Neuronal stem cell (in vitro differentiated cells): Measurements from ENCODE around the gene ZNF536.

Experiments used
- DNase-seq: peaks from one replicate; pipeline ENCODE4 v3.0.0-alpha.2; 2013; ENCODE audit warnings: low spot score
- H2AFZ ChIP-seq: one replicate; pipeline ENCODE4 v1.6.1; 2013; ENCODE audit warnings: mild to moderate bottlenecking, low read length, inconsistent platforms
- H2AK5ac ChIP-seq: 2 replicates; pipeline ENCODE4 v1.6.1; 2013; ENCODE audit warnings: low read depth, mild to moderate bottlenecking, inconsistent platforms, low read length, moderate library complexity, mixed read lengths
- H2BK120ac ChIP-seq: 2 replicates; pipeline ENCODE4 v1.6.1; 2013; ENCODE audit warnings: low read depth, mild to moderate bottlenecking, inconsistent platforms, low read length, moderate library complexity, mixed read lengths
- H2BK12ac ChIP-seq: one replicate; pipeline ENCODE4 v1.6.1; 2013; ENCODE audit warnings: low read length, inconsistent platforms
- H2BK15ac ChIP-seq: 2 replicates; pipeline ENCODE4 v1.6.1; 2013; ENCODE audit warnings: mild to moderate bottlenecking, low read length, inconsistent platforms, mixed read lengths
- H2BK5ac ChIP-seq: one replicate; pipeline ENCODE4 v1.6.1; 2013; ENCODE audit warnings: inconsistent platforms, mild to moderate bottlenecking, low read length, moderate library complexity
- H3K14ac ChIP-seq: one replicate; pipeline ENCODE4 v1.6.1; 2013; ENCODE audit warnings: low read length, inconsistent platforms
- H3K18ac ChIP-seq: 2 replicates; pipeline ENCODE4 v1.6.1; 2013; ENCODE audit warnings: low read length, inconsistent platforms
- H3K23ac ChIP-seq: 2 replicates; pipeline ENCODE4 v1.6.1; 2013; ENCODE audit warnings: low read depth, mild to moderate bottlenecking, mixed read lengths, low read length, inconsistent platforms; ENCODE audit not compliant: poor library complexity
- H3K27ac ChIP-seq: replicated peaks from 3 replicates; pipeline ENCODE4 v1.5.1; 2013; ENCODE audit warnings: low read length, inconsistent platforms
- H3K27me3 ChIP-seq, 3 experiments: 2 replicates each; pipeline ENCODE4 v1.6.1; 2013; ENCODE audit warnings: low read length in 3 of 3, mild to moderate bottlenecking in 2 of 3, inconsistent platforms in 1 of 3, low read depth in 1 of 3, mixed read lengths in 1 of 3, moderate library complexity in 1 of 3; ENCODE audit not compliant: control insufficient read depth in 3 of 3, insufficient read depth in 3 of 3
- H3K36me3 ChIP-seq, 2 donors: replicated peaks in 1 of 2; 2 replicates each; pipeline ENCODE4 v1.6.1; 2013; ENCODE audit warnings: low read length in 2 of 2; ENCODE audit not compliant: control insufficient read depth in 2 of 2, insufficient read depth in 2 of 2
- H3K4ac ChIP-seq: 2 replicates; pipeline ENCODE4 v1.6.1; 2013; ENCODE audit warnings: inconsistent platforms, mild to moderate bottlenecking, low read length, moderate library complexity
- H3K4me1 ChIP-seq, 2 donors: 1 replicate in 1 of 2; 2 replicates in 1 of 2; pipeline ENCODE4 v1.6.1; 2013; ENCODE audit warnings: low read length in 2 of 2, low read depth in 1 of 2; ENCODE audit not compliant: control insufficient read depth in 2 of 2, insufficient read depth in 1 of 2
- H3K4me2 ChIP-seq: one replicate; pipeline ENCODE4 v1.6.1; 2013; ENCODE audit warnings: mild to moderate bottlenecking, low read length, inconsistent platforms; ENCODE audit not compliant: insufficient read depth, poor library complexity, severe bottlenecking
- H3K4me3 ChIP-seq, 2 donors: 2 replicates each; pipeline ENCODE4 v1.5.1; 2013; ENCODE audit warnings: low read length in 2 of 2, mild to moderate bottlenecking in 2 of 2, inconsistent platforms in 1 of 2, moderate library complexity in 1 of 2
- H3K79me1 ChIP-seq: one replicate; pipeline ENCODE4 v1.6.1; 2013; ENCODE audit warnings: low read depth, mild to moderate bottlenecking, inconsistent platforms, low read length, moderate library complexity
- H3K9ac ChIP-seq: one replicate; pipeline ENCODE4 v1.6.1; 2013; ENCODE audit warnings: mild to moderate bottlenecking, low read depth, low read length, inconsistent platforms; ENCODE audit not compliant: poor library complexity
- H3K9me3 ChIP-seq, 2 donors: replicated peaks in 1 of 2; 2 replicates each; pipeline versions ENCODE3 to v1.6.1; 2013; ENCODE audit warnings: low read length in 2 of 2, mild to moderate bottlenecking in 2 of 2, inconsistent platforms in 1 of 2, low read depth in 1 of 2, mixed read lengths in 1 of 2, moderate library complexity in 1 of 2; ENCODE audit not compliant: control insufficient read depth in 2 of 2, insufficient read depth in 1 of 2
- H4K8ac ChIP-seq: one replicate; pipeline ENCODE4 v1.6.1; 2013; ENCODE audit warnings: low read depth, mild to moderate bottlenecking, inconsistent platforms, low read length, moderate library complexity
- H4K91ac ChIP-seq: one replicate; pipeline ENCODE4 v1.6.1; 2013; ENCODE audit warnings: low read length, low read depth, mild to moderate bottlenecking, inconsistent platforms; ENCODE audit not compliant: poor library complexity
- WGBS, 2 donors: extraction: QIAGEN DNeasy Blood & Tissue Kit; methylation state at CpG; one replicate each; pipeline ENCODE4 v1.1.7; 2013; ENCODE audit warnings: missing lambda C conversion rate in 2 of 2, mixed read lengths in 1 of 2; ENCODE audit not compliant: insufficient read length in 2 of 2, insufficient replicate concordance in 1 of 2; ENCODE audit errors: extremely low coverage in 2 of 2; 5-methylcytosine and 5-hydroxymethylcytosine counted together

Gene ZNF536

GRCh38 chr19:30373593-30373992, 1.4 kb downstream of the ZNF536 start:
- H4K8ac ChIP-seq, result no peak overlapping the region
- no peak overlapping the region for H4K91ac ChIP-seq
- no peak overlapping the region for H3K23ac ChIP-seq
- H3K4me2 ChIP-seq, result peak overlapping the region; percentile 71
- H3K9me3 ChIP-seq, result no peaks in the 10 kb centered on the region
- H3K4ac ChIP-seq, result no peak overlapping the region
- H3K36me3 ChIP-seq, result no peaks in the 10 kb centered on the region
- H2BK5ac ChIP-seq, result no peak overlapping the region
- peaks cover 6 to 48% (median 22%) of the 10 kb centered on the region in 3 experiments for H3K27me3 ChIP-seq
- H2BK15ac ChIP-seq, result no peak overlapping the region
- H3K9ac ChIP-seq, result no peak overlapping the region
- H2AFZ ChIP-seq, result no peak overlapping the region
- H3K4me1 ChIP-seq, result peaks cover 4 to 12% of the 10 kb centered on the region in 2 donors
- H3K18ac ChIP-seq, result no peak overlapping the region
- H2BK120ac ChIP-seq, result no peak overlapping the region
- H3K14ac ChIP-seq, result no peak overlapping the region
- DNase-seq, result no peak
- WGBS, 2 donors, result no CpG with 5 or more reads among the region's 17 CpGs
- H2BK12ac ChIP-seq, result no peak overlapping the region
- no peak overlapping the region for H3K27ac ChIP-seq
- H3K79me1 ChIP-seq, result no peaks in the 10 kb centered on the region
- H3K4me3 ChIP-seq, result no peak overlapping the region
- H2AK5ac ChIP-seq, result no peak overlapping the region

- peaks cover 4 to 12% of the 10 kb centered on the region in 2 donors for H3K4me1 ChIP-seq
- H3K4me3 ChIP-seq, result peak overlapping the region; percentile 24 to 76
- no peak overlapping the region for H4K91ac ChIP-seq
Measured at GRCh38 chr19:30374539-30374864, 2.3 kb downstream of the ZNF536 start.

GRCh38 chr19:30374865-30375552, 2.8 kb downstream of the ZNF536 start:
- Histone ChIP-seq H2BK5ac (no peak overlapping the region), H3K18ac (peak overlapping the region; percentile 78), H2BK12ac (peak overlapping the region; percentile 84), H3K4me1 (peaks cover 2 to 12% of the 10 kb centered on the region in 2 donors), H2BK15ac (peak overlapping the region; percentile 72), H3K36me3 (no peaks in the 10 kb centered on the region), H4K8ac (peak overlapping the region; percentile 72), H3K14ac (peak overlapping the region; percentile 58), H2AK5ac (peak overlapping the region; percentile 76), H3K4me2 (peak overlapping the region; percentile 75), H2AFZ (peak overlapping the region; percentile 81), H3K9ac (peak overlapping the region; percentile 54), H3K23ac (peak overlapping the region; percentile 40), H3K4ac (no peak overlapping the region), H3K4me3 (peak overlapping the region in 1 of 2 donors; percentile 76), H3K9me3 (no peaks in the 10 kb centered on the region), H2BK120ac (peak overlapping the region; percentile 11), H3K27me3 (peaks cover 6 to 48% (median 22%) of the 10 kb centered on the region in 3 experiments), H4K91ac (peak overlapping the region; percentile 87), H3K27ac (no peak overlapping the region), H3K79me1 (no peaks in the 10 kb centered on the region)
- no CpG with 5 or more reads among the region's 85 CpGs for WGBS, 2 donors
- DNase-seq, result no peak

More at GRCh38 chr19:30374539-30374864, 2.3 kb downstream of the ZNF536 start:
- H3K18ac ChIP-seq, result peak overlapping the region; percentile 75
- peak overlapping the region; percentile 3 for H3K9ac ChIP-seq
- H3K4me2 ChIP-seq, result peak overlapping the region; percentile 75
- H3K79me1 ChIP-seq, result no peaks in the 10 kb centered on the region
- WGBS, 2 donors, result no CpG with 5 or more reads among the region's 21 CpGs
- H3K4ac ChIP-seq, result no peak overlapping the region
- no peak overlapping the region for H2BK12ac ChIP-seq
- H3K9me3 ChIP-seq, result no peaks in the 10 kb centered on the region
- H2BK15ac ChIP-seq, result peak overlapping the region; percentile 72
- H3K23ac ChIP-seq, result no peak overlapping the region
- H4K8ac ChIP-seq, result no peak overlapping the region
- H3K36me3 ChIP-seq, result no peaks in the 10 kb centered on the region
- peak overlapping the region; percentile 81 for H2AFZ ChIP-seq
- no peak overlapping the region for H2AK5ac ChIP-seq
- no peak for DNase-seq
- peaks cover 6 to 48% (median 22%) of the 10 kb centered on the region in 3 experiments for H3K27me3 ChIP-seq
- H3K14ac ChIP-seq, result no peak overlapping the region
- no peak overlapping the region for H2BK120ac ChIP-seq
- H3K27ac ChIP-seq, result no peak overlapping the region
- H2BK5ac ChIP-seq, result no peak overlapping the region

DNA sequence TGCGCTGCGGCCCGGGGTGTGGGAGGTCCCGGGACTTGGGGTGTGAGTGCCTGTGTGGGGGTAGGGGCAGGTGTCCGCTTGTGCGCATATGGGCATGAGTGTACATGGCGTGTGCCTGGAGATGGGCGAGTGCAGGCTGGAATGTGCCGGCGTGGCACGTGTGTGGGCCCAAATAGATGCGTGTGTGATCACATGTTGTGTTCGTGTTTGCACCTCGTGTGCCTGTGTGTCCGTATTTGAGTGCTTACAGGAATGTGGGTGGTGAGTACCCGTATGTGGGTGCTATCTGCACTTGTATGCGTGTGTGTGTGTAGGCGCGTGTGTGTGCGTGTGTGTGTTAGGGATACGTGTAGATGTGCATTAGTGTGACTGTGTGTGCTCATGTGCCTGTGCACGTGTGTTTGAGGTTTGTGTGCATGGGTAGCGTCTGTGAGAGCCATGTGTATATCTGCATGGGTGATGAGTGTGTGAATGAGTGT, 3.4 kb downstream of the ZNF536 start:
- H3K4me3 ChIP-seq, result peak overlapping the region in 1 of 2 donors; percentile 76
- H3K4ac ChIP-seq, result no peak overlapping the region
- peak overlapping the region; percentile 40 for H3K23ac ChIP-seq
- H3K9ac ChIP-seq, result no peak overlapping the region
- no peaks in the 10 kb centered on the region for H3K79me1 ChIP-seq
- H3K18ac ChIP-seq, result peak overlapping the region; percentile 78
- H2AK5ac ChIP-seq, result peak overlapping the region; percentile 76
- no peaks in the 10 kb centered on the region for H3K9me3 ChIP-seq
- H2BK120ac ChIP-seq, result peak overlapping the region; percentile 11
- peaks cover 6 to 48% (median 22%) of the 10 kb centered on the region in 3 experiments for H3K27me3 ChIP-seq
- peak overlapping the region; percentile 58 for H3K14ac ChIP-seq
- H3K36me3 ChIP-seq, result no peaks in the 10 kb centered on the region
- H3K27ac ChIP-seq, result no peak overlapping the region
- peak overlapping the region; percentile 84 for H2BK12ac ChIP-seq
- H2BK5ac ChIP-seq, result no peak overlapping the region
- peak overlapping the region; percentile 72 for H4K8ac ChIP-seq
- peak overlapping the region; percentile 87 for H4K91ac ChIP-seq
- DNase-seq, result no peak
- 100% methylated on average over 4 of the region's 23 CpGs; no CpG with 5 or more reads in 1 of the 2 donors for WGBS, 2 donors
- no peak overlapping the region for H2AFZ ChIP-seq
- H3K4me1 ChIP-seq, result peaks cover 2 to 12% of the 10 kb centered on the region in 2 donors
- peak overlapping the region; percentile 72 for H2BK15ac ChIP-seq
- peak overlapping the region; percentile 75 for H3K4me2 ChIP-seq
